Esophagus muscularis mucosa (tissue), 4 donors: ENCODE results near the gene SARM1. TPM values are rescaled to one million over a fixed set of nuclear protein-coding genes. Genes with fewer than 3 reads are reported as not detected.

Source experiments
- DNase-seq: peaks from one replicate; pipeline ENCODE4 v3.0.0-alpha.2; 2017; ENCODE audit errors: extremely low spot score
- H3K27ac ChIP-seq, 4 donors: fragments of 200-600 bp; sonication (generic); replicated peaks in 1 of 4; 1 replicate in 3 of 4; 2 replicates in 1 of 4; pipeline ENCODE4 v1.5.1; 2016 to 2019; ENCODE audit warnings: mild to moderate bottlenecking in 1 of 4
- H3K27me3 ChIP-seq, 4 donors: fragments of 200-600 bp; sonication (generic); one replicate each; pipeline versions ENCODE4 v1.5.1 to v1.6.0; 2016 to 2019
- H3K36me3 ChIP-seq, 4 donors: fragments of 200-600 bp; sonication (generic); one replicate each; pipeline ENCODE4 v1.5.1; 2016 to 2019
- H3K4me1 ChIP-seq, 4 donors: fragments of 200-600 bp; sonication (generic); one replicate each; pipeline ENCODE4 v1.5.1; 2016 to 2019
- H3K4me3 ChIP-seq, 4 donors: fragments of 200-600 bp; sonication (generic); 1 replicate in 2 of 4; 2 replicates in 2 of 4; pipeline ENCODE4 v1.5.1; 2016 to 2019; ENCODE audit warnings: mild to moderate bottlenecking in 4 of 4, moderate library complexity in 1 of 4
- H3K9me3 ChIP-seq, 4 donors: fragments of 200-600 bp; sonication (generic); 1 replicate in 3 of 4; 2 replicates in 1 of 4; pipeline ENCODE4 v1.5.1; 2016 to 2019
- CTCF ChIP-seq, 3 experiments: fragments of 200-600 bp in 2 of 3; fragments of 450-650 bp in 1 of 3; sonication (generic) in 2 of 3; IDR thresholded peaks; one replicate each; pipeline ENCODE4 v1.5.1; 2017 to 2019; ENCODE audit warnings: antibody characterized with exemption in 3 of 3, mild to moderate bottlenecking in 2 of 3, moderate library complexity in 1 of 3
- EP300 ChIP-seq: sonication (generic); formaldehyde crosslinking; IDR thresholded peaks from one replicate; pipeline ENCODE4 v1.6.1; 2017; ENCODE audit warnings: antibody characterized with exemption
- POLR2A ChIP-seq: fragments of 450-650 bp; IDR thresholded peaks from one replicate; pipeline ENCODE4 v1.6.1; 2017; ENCODE audit warnings: antibody characterized with exemption, moderate library complexity, mild to moderate bottlenecking, low read depth
- POLR2AphosphoS5 ChIP-seq, 2 donors: sonication (generic); formaldehyde crosslinking; IDR thresholded peaks; one replicate each; pipeline ENCODE4 v1.6.1; 2017; ENCODE audit warnings: antibody characterized with exemption in 2 of 2
- WGBS: methylation state at CpG from one replicate; pipeline ENCODE4 v1.1.5; 2018; 5-methylcytosine and 5-hydroxymethylcytosine counted together
- intact Hi-C: fragments of 100-400 bp; cut with DNase I; formaldehyde crosslinking; loops from one replicate; pipeline ENCODE4 v1.15.1; 2023
- total RNA-seq, 4 donors: library from RNA; depleted of rRNA; stranded (reverse); fragments of >200 nt; gene quantifications; one replicate each; pipeline versions ENCODE4 v1.1.0 to v1.2.1, GENCODE V29; 2016

Gene SARM1
- total RNA-seq, 4 donors from 2014 or later: 8.3 to 24.9 (median 13.8) TPM

GRCh38 chr17:28333083-28333746, 38.3 kb upstream of the SARM1 start:
- no peaks in the 10 kb centered on the region for H3K9me3 ChIP-seq
- H3K27ac ChIP-seq: no peak overlapping the region
- TF ChIP-seq CTCF (IDR thresholded peaks at IDR 0.05) (no peak), POLR2AphosphoS5 (IDR thresholded peaks at IDR 0.05) (no peak), EP300 (no peak), POLR2A (no peak)
- intact Hi-C loops: loop anchor here (10.0 kb wide), 1 partner anchor 288 kb away; the partner anchor contains the start of gene NLK
- peaks cover 36 to 45% (median 43%) of the 10 kb centered on the region in 4 donors for H3K4me1 ChIP-seq
- 73% methylated on average over 1 of the region's 1 CpG for WGBS
- H3K36me3 ChIP-seq: peaks cover 28 to 40% (median 40%) of the 10 kb centered on the region in 4 donors
- H3K4me3 ChIP-seq: no peak overlapping the region
- no peak for DNase-seq
- no peaks in the 10 kb centered on the region for H3K27me3 ChIP-seq

- intact Hi-C loops: loop anchor here (10.0 kb wide), 1 partner anchor 289 kb away; the partner anchor contains the start of gene NLK
- no peak for TF ChIP-seq POLR2A
- no peak for TF ChIP-seq POLR2AphosphoS5 (IDR thresholded peaks at IDR 0.05)
- TF ChIP-seq EP300: no peak
- TF ChIP-seq CTCF (IDR thresholded peaks at IDR 0.05): no peak
- no peak for DNase-seq
- H3K4me1 ChIP-seq: peaks cover 44 to 55% (median 51%) of the 10 kb centered on the region in 4 donors
- peak overlapping the region; percentile 79 to 90 (median 84) for H3K4me3 ChIP-seq
- no peaks in the 10 kb centered on the region for H3K27me3 ChIP-seq
- 55% methylated on average over 6 of the region's 6 CpGs for WGBS
- peaks cover 18 to 32% (median 31%) of the 10 kb centered on the region in 4 donors for H3K36me3 ChIP-seq
- peak overlapping the region in 1 of 4 donors; percentile 99 for H3K27ac ChIP-seq
- H3K9me3 ChIP-seq: no peaks in the 10 kb centered on the region
These were observed 37.3 kb upstream of the SARM1 start for GRCh38 chr17:28334171-28334570.

- peak overlapping the region; percentile 91 to 99 (median 97) for H3K27ac ChIP-seq
- TF ChIP-seq CTCF (IDR thresholded peaks at IDR 0.05) (no peak), EP300 (no peak), POLR2A (no peak), POLR2AphosphoS5 (IDR thresholded peaks at IDR 0.05) (no peak)
- H3K9me3 ChIP-seq: no peaks in the 10 kb centered on the region
- intact Hi-C loops: loop anchor here (10.0 kb wide), 1 partner anchor 290 kb away; the partner anchor contains the start of gene NLK
- no peaks in the 10 kb centered on the region for H3K27me3 ChIP-seq
- H3K4me1 ChIP-seq: peaks cover 50 to 60% (median 55%) of the 10 kb centered on the region in 4 donors
- peaks cover 19 to 32% (median 30%) of the 10 kb centered on the region in 4 donors for H3K36me3 ChIP-seq
- peak overlapping the region; percentile 79 to 90 (median 84) for H3K4me3 ChIP-seq
- WGBS: 12% methylated on average over 11 of the region's 18 CpGs
- DNase-seq: no peak
These were observed 36.8 kb upstream of the SARM1 start for GRCh38 chr17:28334666-28335200.

GRCh38 chr17:28335201-28335958, 36.1 kb upstream of the SARM1 start, which contains the start of the genes IFT20 and TNFAIP1:
TSS of gene IFT20 (minus strand) at chr17:28335472. CDS start at chr17:28331985, 3,487 bp downstream.
TSS of gene TNFAIP1 (plus strand) at chr17:28335761. CDS start at chr17:28339522, 3,761 bp downstream.
- TF ChIP-seq CTCF (IDR thresholded peaks at IDR 0.05) (peak in 1 of 3 experiments; percentile 20), EP300 (no peak), POLR2AphosphoS5 (IDR thresholded peaks at IDR 0.05) (peak; percentile 99), POLR2A (peak; percentile 96)
- peak within 1 kb of the TSS; percentile 79 to 90 (median 84) for H3K4me3 ChIP-seq
- H3K27ac ChIP-seq: peak within 1 kb of the TSS; percentile 91 to 99 (median 97)
- H3K27me3 ChIP-seq: no peaks in the 10 kb centered on the region
- no peaks in the 10 kb centered on the region for H3K9me3 ChIP-seq
- peaks cover 55 to 67% (median 58%) of the 10 kb centered on the region in 4 donors for H3K4me1 ChIP-seq
- DNase-seq: peak; percentile 100
- H3K36me3 ChIP-seq: peaks cover 24 to 32% (median 30%) of the 10 kb centered on the region in 4 donors
- intact Hi-C loops: loop anchor here (10.0 kb wide), 1 partner anchor 291 kb away; the partner anchor contains the start of gene NLK
- no CpG with 5 or more reads among the region's 62 CpGs for WGBS
